Measurements from ENCODE around the gene TUBGCP2. TPM values are rescaled to one million over a fixed set of nuclear protein-coding genes. Genes with fewer than 3 reads are reported as not detected.

Gene TUBGCP2
- total RNA-seq, 1 experiment from 2014 or later = 75.1 TPM

GRCh38 chr10:133245439-133246235 is 63.0 kb downstream of the TUBGCP2 start:
- no peak overlapping the region for H3K27ac ChIP-seq (ENCODE audit: low read depth, low read length, poor library complexity, severe bottlenecking)
- no peaks in the 10 kb centered on the region for H3K9me3 ChIP-seq (ENCODE audit: low read depth, low read length, poor library complexity, severe bottlenecking)
- TF ChIP-seq EZH2 (IDR thresholded peaks at IDR 0.05; ENCODE audit: borderline replicate concordance, low read depth, low read length, poor library complexity, severe bottlenecking) (no peak), CTCF (conservative IDR thresholded peaks at IDR 0.05; ENCODE audit: low read depth, low read length) (no peak)
- ChIA-PET CTCF (no interaction called here), POLR2A (ENCODE audit: low non-redundant PET) (interaction anchor here (0.7 kb wide), 1 partner anchor 516 kb away, joined by 3 read pairs; no protein-coding TSS in a partner anchor)
- no peak for DNase-seq (ENCODE audit: low spot score)
- H3K36me3 ChIP-seq (ENCODE audit: insufficient read depth, low read length, poor library complexity, severe bottlenecking) = no peaks in the 10 kb centered on the region
- no TSS peak for BruUV-seq (replicated peaks)
- no peaks in the 10 kb centered on the region for H3K4me1 ChIP-seq (ENCODE audit: insufficient read depth, low read length, poor library complexity, severe bottlenecking)
- intact Hi-C loops (cut with micrococcal nuclease; ENCODE audit: unreplicated experiment) = no loop called here
- H3K27me3 ChIP-seq (replicated peaks; ENCODE audit: insufficient read depth, low read depth, low read length, poor library complexity) = peaks cover 19% of the 10 kb centered on the region
- H3K4me3 ChIP-seq (ENCODE audit: low read depth, low read length, poor library complexity, severe bottlenecking) = no peak overlapping the region

GRCh38 chr10:133243593-133243992 is 65.1 kb downstream of the TUBGCP2 start:
- Histone ChIP-seq H3K36me3 (ENCODE audit: insufficient read depth, low read length, poor library complexity, severe bottlenecking) (no peaks in the 10 kb centered on the region), H3K27ac (ENCODE audit: low read depth, low read length, poor library complexity, severe bottlenecking) (no peak overlapping the region), H3K4me3 (ENCODE audit: low read depth, low read length, poor library complexity, severe bottlenecking) (no peak overlapping the region), H3K4me1 (ENCODE audit: insufficient read depth, low read length, poor library complexity, severe bottlenecking) (no peaks in the 10 kb centered on the region), H3K9me3 (ENCODE audit: low read depth, low read length, poor library complexity, severe bottlenecking) (no peaks in the 10 kb centered on the region), H3K27me3 (replicated peaks; ENCODE audit: insufficient read depth, low read depth, low read length, poor library complexity) (peaks cover 30% of the 10 kb centered on the region)
- BruUV-seq (replicated peaks) = no TSS peak
- CTCF ChIA-PET = no interaction called here
- POLR2A ChIA-PET (ENCODE audit: low non-redundant PET) = no interaction called here
- no peak for TF ChIP-seq CTCF (conservative IDR thresholded peaks at IDR 0.05; ENCODE audit: low read depth, low read length)
- TF ChIP-seq EZH2 (IDR thresholded peaks at IDR 0.05; ENCODE audit: borderline replicate concordance, low read depth, low read length, poor library complexity, severe bottlenecking) = no peak
- intact Hi-C loops (cut with micrococcal nuclease; ENCODE audit: unreplicated experiment) = no loop called here
- DNase-seq (ENCODE audit: low spot score) = no peak

- H3K9me3 ChIP-seq (ENCODE audit: low read depth, low read length, poor library complexity, severe bottlenecking) = no peaks in the 10 kb centered on the region
- no TSS peak for BruUV-seq (replicated peaks)
- ChIA-PET POLR2A (ENCODE audit: low non-redundant PET) (interaction anchor here (0.6 kb wide), 1 partner anchor 224 kb away, joined by 3 read pairs; no protein-coding TSS in a partner anchor), CTCF (interaction anchor here (0.6 kb wide), 1 partner anchor 430 kb away, joined by 3 read pairs; no protein-coding TSS in a partner anchor)
- TF ChIP-seq EZH2 (IDR thresholded peaks at IDR 0.05; ENCODE audit: borderline replicate concordance, low read depth, low read length, poor library complexity, severe bottlenecking) (no peak), CTCF (conservative IDR thresholded peaks at IDR 0.05; ENCODE audit: low read depth, low read length) (no peak)
- H3K4me1 ChIP-seq (ENCODE audit: insufficient read depth, low read length, poor library complexity, severe bottlenecking) = no peaks in the 10 kb centered on the region
- intact Hi-C loops (cut with micrococcal nuclease; ENCODE audit: unreplicated experiment) = no loop called here
- H3K27ac ChIP-seq (ENCODE audit: low read depth, low read length, poor library complexity, severe bottlenecking) = no peak overlapping the region
- no peaks in the 10 kb centered on the region for H3K36me3 ChIP-seq (ENCODE audit: insufficient read depth, low read length, poor library complexity, severe bottlenecking)
- no peak overlapping the region for H3K4me3 ChIP-seq (ENCODE audit: low read depth, low read length, poor library complexity, severe bottlenecking)
- peaks cover 38% of the 10 kb centered on the region for H3K27me3 ChIP-seq (replicated peaks; ENCODE audit: insufficient read depth, low read depth, low read length, poor library complexity)
- DNase-seq (ENCODE audit: low spot score) = no peak
Observed at GRCh38 chr10:133242611-133243356, 65.9 kb downstream of the TUBGCP2 start.

All from A673 (cell line).